ENCODE measurements around the gene KLF13.

Gene KLF13

DNA sequence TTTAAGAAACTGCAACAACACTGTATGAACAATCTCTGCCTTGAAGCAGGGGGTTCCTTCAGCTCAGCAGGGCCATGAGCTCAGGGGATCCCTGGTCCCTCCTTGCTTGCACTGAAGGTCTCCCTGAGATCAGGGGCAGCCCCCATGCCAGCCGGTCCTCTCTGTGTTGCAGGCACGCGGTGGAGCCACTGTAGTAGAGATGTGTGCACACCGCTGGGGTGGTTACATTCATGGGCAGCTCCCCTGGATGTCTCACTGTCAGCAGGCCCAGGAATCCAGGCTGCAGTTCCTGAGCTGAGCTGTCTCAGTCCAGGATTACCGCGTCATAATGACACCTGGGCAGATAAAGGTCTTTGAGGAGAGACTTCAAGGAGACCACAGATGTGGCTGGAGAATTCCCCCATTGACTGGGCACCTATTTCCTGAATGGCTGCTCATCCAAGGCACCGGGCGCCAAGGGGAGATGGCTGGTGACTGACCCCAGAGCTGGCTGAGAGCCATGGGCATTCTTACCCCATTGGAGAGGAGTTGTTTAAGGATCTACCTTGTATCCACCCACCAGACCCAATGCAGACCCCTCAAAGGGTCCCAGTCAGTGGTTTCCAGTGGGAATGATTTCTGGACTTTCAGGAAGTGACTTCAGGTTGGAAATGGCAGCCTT, 10.4 kb upstream of the KLF13 start:
- DNase-seq (ENCODE audit: low spot score) = no peak

DNA sequence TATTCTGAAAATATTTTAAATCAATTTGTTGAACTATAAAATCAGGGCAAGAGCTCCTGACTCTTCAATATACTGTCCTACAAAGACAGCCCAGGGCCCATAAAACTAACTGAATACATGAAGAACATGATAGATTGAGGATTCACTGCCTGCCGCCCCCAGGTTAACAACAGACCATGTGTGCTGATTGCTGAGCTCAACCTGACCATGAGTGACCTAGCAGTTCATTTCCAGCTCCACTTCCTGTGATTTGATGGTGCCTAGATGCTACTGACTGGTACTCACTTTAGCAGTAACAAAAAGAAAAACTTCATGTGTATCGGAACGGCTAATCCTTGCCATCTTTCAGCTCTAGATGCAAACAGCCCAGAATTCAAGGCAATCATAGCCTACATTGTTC, 9.6 kb upstream of the KLF13 start:
- DNase-seq (ENCODE audit: low spot score) = no peak

DNA sequence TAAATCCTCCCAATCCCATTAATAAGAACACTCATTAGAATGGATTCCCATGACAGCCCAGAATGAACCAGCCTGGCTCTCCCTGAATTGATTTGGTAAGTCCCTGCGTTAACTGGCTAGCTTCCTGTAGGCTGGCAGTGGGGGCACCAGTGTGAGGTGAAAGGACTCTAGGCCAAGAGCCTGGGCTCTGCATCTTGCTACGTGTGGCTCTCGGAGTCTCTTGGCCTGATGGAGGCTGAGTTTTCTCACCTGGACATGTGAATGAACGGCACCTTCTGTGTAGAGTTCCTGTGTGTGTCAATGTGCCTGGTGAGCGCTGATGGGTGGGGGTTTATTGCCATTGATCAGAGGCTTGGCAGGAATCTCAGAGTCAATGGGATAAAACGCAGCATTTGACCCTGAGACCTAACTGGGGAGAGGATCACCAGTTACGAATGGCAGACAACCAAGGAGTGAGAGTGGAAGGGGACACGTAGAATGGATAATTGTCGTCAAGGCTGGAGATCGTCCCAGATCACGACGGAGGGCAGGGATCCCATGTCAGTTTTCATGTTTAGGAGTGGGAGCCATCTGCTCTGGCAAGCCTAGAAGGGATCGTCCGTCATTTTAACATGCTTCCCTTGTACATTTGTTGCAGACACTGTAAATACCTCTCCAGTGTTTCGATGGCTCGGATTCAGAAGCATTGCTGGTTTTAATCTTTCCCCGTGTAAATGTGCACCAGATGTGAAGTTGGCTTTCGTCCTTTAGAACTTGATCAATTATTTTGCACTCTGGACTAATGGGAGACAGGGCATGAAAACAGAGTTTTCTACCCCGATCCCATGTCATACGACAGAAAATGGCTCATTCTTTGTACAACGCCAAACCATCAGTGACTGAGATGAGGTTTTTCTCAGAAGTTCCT, 9.0 kb upstream of the KLF13 start:
- DNase-seq (ENCODE audit: low spot score) = no peak

DNA sequence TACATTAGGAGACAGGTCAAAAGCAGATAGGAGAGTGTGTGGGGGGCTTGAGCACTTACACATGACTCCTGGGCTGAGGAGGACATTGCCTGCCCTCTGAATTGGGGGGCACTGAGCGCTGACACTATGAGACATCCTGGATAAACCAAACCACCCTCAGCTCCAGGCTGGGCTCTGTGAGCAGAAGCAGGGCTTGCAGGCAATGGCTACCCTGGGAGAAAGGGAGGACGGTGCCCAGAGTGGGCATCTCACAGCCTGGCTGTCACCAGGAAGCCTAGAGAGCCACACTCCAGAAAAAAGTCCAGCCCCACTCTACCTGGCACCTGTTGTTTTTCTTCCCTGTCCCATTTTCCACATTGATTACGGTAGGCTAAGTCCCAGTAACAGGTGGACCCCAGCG, 8.2 kb upstream of the KLF13 start:
- no peak for DNase-seq (ENCODE audit: low spot score)

DNA sequence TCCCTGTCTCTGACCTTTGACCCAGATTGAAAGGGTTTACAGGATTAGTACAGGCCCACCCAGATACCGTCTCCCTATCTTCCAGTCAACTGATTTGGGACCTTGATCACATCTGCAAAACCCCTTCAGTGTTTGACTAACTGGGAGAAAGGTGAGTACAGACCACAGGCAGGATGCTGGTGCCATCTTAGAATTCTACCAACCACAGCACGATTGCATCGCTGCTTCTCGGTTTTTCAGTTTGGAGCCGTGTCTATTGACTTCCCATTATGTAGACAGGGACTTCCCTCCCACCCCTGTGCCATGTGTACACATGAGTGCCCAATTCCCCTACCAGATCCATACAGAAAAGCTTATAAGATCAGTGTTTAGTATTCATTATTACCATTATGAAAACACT, 6.6 kb upstream of the KLF13 start:
- no peak for DNase-seq (ENCODE audit: low spot score)

DNA sequence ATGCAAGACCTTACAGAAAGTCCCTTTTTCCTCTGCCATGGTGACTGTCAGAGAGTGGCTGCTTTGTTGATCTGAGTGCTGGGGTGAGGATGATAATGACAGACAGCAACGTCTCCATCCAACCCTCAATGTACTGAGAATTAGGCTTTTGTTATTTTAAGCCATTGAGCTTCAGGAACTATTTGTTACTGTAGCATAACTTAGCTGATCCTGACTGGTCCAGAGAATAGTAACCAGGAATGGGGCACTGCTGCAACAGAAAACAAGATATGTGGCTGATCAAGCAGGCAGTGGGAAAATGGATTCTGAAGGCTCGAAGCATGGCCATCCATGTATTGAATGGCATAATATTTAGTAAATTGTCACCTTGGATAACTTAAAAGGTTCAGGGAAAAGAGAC, 5.2 kb upstream of the KLF13 start:
- no peak for DNase-seq (ENCODE audit: low spot score)

DNA sequence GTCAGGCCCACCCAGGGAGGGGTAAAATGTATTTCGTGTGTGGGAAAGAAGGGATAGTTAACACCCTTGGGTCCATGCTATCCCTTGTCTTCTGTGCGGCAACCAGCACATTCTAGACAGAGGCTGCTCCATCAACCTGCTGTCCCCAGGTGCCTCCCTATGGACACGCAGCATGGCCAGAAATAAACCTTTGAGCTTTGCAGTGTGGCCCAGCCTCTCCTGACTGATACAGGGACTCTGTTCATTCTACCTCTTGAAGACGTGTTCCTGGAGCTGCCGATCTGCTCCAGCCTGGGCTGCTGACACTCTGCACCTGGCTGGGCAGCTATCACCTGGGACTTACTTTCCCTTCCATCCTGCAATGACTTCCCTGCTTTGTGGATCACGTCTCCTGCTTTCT, 4.1 kb upstream of the KLF13 start:
- no peak for DNase-seq (ENCODE audit: low spot score)

DNA sequence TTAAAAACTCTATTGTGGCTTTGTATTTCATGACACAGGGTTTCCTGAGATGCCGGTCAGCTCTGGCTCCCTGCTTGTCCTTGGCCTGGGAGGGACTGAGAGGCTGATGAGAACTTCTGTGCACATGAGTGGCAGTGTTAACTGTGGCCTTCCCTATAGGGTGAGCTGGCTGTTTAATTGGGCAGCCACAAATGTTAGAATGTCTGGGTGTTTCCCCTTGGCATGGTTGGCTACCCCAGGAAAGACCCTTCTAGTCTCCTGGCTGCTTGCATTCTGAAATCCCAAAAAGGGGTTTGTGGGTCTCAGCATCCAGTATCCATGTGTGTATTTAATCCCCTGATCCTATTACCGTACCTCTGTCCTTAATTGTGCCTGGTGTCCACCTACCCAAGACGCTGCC, 3.0 kb upstream of the KLF13 start:
- no peak for DNase-seq (ENCODE audit: low spot score)

DNA sequence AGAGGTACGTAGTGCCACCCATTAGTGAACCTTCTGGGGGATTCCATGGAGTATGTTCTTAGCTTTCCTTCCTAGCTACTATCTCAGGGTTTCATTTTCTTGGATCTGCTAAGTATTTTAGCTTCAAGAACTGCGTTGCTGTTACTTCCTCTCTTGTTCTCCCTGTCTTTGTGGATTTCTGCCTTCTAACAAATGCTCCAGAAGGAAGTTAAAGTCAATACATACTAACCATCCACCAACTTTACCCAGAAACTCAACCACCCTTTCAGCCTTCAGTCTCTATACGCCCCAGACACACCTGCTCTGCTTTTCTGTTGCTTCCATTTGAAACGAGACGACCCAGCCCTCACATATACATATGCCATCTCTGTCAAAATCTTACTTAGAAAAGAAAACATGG, 2.4 kb upstream of the KLF13 start:
- no peak for DNase-seq (ENCODE audit: low spot score)

DNA sequence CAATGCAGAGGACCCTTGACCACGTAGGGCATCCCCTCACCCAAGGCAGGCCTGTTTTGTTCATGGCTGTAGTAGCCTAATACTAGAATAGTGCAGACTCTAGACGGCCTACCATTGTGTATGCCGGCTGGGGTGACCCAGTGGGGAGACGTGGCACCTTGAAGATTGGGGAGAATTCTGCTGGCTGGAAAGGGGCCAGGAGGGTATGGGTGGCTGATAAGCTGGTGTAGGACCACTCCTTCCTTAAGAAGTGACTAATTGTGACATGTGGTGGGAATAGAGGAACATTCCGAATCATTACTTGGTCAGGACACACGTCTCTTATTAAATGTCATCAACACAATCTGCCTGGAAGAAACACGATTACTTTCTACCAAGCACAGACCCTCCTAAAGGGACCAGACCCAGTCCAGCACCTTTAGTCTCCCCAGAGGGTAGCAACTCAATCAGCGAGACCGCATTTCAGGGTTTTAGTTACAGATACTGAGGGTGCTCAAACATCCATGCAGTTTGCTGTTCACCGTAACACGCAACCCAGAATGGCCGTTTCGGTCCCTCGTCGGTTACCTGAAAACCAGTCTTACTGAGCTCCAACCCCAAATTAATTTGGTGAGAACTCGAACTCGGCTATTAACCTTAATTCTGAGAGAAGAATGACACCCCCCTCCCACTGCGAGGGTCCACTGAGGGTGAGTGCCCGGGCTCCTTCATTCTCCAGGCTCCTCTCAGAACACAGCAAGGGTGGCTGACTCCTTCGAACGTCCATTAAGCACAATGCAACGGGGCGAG, 1.6 kb upstream of the KLF13 start:
- DNase-seq (ENCODE audit: low spot score) = no peak

DNA sequence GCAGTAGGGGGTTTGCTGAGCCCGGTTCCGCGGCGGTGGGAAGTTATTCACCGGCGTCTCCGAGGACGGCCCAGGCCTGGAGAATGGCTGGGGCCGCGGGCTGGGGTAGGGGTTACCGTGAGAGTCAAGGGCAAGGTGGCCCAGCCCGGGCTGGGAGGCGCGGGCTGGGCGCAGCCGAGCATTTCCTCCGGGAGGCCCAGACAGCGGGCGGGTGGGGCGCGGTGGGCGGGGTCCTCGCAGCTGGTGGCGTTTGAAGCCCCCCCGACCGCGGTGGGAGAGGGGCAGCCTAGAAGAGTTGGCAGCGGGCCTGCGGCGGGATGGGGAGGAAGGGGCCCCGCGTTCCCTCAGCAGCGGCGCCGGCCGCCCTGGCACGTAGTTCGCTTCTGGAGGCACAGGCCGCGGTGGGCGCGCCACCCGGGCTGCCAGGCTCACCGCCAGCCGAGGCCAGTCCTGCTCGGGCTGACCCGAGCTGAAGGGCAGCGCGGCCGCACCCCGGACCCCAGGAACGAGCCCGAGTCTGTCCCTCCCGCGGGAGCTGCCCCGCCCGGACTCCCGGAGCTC, 960 bp upstream of the KLF13 start:
- no peak for DNase-seq (ENCODE audit: low spot score)

DNA sequence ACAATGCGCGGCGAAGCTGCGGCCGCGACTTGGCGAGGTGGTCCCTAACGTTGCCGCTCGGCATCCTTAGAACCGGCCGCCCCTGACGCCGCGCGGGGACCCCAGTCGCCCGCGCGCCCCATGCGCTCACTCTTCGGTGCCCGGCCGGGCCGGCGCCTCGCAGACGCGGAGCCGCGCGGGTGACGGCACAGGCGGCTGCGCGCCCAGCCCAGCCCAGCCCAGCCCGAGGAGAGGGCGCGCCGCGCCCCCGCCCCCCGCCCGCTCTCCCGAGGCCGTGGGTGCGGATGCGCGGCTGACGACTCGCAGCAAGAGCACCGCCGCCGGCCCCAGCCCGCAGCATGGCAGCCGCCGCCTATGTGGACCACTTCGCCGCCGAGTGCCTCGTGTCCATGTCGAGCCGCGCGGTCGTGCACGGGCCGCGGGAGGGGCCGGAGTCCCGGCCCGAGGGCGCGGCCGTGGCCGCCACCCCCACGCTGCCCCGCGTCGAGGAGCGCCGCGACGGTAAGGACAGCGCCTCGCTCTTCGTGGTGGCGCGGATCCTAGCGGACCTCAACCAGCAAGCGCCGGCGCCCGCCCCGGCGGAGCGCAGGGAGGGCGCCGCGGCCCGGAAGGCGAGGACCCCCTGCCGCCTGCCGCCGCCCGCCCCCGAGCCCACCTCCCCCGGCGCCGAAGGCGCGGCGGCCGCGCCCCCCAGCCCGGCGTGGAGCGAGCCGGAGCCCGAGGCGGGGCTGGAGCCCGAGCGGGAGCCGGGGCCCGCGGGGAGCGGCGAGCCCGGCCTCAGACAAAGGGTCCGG, 437 bp downstream of the KLF13 start:
- no peak for DNase-seq (ENCODE audit: low spot score)

DNA sequence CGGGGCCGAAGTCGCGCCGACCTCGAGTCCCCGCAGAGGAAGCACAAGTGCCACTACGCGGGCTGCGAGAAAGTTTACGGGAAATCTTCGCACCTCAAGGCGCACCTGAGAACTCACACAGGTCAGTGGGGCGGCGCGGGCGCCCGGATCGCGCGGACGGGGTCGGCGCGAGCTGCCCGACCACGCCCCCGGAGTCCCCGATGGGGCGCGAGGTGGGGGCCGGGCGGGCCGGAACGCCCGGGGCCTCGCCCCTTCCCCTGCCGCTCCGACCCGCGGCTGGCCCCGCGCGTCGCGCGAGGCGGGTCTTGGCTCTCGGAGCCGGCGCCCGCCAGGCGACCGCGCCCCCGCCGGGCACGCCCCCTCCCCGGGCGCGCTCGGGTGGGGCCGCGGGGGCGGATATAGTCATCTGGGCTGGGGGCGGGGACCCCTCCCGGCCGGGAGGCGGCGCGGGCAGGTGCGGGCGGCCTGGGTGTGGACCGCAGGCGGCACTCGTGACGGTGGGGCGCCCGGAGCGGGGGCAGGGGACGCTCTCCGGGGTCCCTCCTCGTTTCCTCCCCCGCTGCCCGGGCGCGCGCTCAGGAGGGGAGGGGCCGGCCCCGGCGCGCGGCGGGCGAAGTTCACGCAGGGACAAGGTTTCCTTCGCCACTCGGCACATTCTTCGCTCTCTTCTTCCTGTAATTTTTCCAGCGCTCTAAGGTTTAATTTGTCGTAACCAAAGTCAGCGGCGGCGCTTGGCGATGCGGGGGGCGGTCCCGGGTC, 1.2 kb downstream of the KLF13 start:
- peak; percentile 66 for DNase-seq (ENCODE audit: low spot score)

DNA sequence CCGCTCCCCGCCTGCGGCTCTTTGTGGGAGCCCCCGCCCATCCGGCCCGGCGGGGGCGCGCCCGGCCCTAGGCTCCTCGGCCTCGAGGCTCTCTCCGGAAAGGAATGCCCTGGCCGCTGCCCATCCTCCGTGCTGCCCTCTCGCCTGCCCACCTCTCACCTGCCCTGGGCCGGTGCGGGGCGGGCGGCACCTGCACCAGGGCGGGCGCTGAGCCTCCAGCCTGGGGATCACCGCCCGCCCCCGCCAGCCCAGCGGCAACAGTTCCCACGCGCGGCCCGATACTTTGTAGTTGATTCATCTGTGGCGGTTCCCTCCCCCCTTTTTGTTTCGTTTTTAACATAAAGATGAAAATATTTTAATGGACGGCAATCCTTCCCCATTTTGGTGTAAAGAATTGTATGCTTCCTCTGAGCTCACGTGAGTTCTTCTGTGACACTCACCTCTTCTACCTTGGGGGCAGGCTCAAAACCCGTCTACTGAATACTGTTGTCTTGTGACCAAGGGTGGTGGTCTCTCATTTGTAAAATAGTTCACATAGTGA, 1.9 kb downstream of the KLF13 start:
- DNase-seq (ENCODE audit: low spot score) = peak; percentile 64

DNA sequence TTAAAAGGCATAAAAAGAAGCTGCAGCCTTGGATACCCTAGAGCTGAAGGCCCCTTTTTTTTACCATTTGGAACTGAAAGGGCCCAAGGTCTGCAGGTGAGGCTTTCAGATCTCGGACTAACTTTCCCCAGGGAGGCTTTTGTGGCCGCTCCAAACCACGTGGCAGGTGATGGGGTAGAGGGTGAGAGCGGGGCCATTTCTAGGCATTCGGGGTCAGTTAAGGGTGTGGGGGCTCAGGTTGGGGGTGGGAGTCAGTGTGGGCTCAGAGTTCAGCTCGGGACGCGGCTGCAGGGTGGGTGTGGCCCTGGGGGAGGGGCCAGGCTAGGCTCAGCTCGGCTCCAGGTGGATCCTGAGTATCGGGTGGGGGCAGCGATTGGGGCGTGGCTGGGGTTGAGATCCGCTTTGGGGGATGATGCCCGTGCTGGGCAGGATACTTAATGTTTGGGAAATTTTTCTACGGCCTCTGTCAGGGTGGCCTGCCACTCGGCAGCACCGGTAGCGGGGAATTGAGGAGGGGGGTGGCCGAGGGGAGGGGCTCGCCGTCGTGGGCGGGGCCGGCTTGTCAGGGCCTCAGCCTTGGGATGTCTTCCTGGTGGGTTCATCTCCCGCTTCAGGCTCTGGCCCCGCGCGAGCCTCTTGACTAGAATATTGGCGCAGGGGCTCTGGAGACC, 2.5 kb downstream of the KLF13 start:
- no peak for DNase-seq (ENCODE audit: low spot score)

DNA sequence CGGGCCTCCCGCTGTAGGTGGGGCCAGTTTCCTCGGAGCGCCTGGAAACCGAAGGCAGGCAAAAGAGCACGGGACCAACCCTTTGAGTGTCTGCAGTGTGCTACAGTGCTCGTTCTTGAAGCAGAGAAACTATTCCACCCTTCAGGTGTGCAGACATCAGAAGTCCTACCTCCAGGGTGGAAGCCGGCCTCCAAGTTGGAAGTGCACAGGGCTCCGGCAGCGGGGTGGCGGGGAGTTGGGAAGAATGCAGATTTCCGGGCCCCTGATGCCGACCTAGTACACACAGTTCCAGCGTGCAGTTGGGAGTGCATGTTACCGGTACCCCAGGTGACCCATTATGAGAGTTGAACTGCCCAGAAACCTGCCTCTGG, 3.0 kb downstream of the KLF13 start:
- no peak for DNase-seq (ENCODE audit: low spot score)

DNA sequence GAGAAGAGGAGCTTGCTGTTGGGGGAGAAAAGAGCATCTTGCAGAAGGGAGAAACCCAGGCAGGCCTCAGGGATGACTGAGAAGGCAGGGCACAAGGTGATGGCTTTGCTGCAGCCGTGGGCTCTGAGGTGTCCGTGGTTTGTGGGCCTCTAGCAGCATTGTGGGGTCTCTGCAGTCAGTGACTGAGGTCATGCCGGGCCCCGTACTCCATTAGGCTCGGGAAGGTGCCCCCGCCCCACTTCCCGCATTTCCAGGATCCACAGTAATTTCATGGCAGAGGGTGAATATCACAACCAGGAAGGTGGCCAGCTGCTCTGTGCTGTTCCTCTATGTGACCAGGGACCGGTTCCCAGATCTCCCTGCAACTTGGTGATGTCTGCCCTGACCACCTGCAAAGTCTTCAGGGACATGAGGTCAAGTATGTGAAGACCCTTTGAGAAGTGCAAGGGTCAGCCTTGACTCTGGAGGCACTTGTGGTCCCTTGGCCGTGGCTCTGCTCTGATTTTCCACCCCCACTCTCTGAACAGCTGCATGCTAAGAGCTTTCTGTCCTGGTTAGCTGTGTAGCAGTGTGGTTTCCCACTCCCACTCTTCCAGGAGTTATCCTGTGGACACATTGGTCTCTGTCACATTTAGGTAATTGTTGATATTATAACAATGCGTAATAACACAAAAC, 3.6 kb downstream of the KLF13 start:
- DNase-seq (ENCODE audit: low spot score) = no peak

DNA sequence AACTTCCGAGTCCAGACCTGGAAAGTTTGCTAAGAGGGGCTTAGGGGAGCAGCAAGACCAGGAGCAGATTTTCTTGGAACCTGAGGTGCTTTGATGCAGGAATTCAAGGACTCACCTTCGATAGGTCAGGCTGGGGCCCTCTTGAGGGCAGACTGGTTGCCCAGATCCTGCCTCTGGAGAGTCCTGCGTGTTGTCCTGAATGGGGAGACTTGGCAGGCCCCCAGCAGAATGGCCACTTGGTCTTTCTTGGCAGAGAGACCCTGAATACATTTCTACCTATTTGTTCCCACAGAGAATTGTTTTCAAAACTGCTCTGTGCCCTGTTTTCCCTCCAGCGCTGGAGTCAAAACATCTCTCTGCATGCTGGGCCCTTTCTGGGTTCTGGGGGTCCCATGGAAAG, 4.2 kb downstream of the KLF13 start:
- no peak for DNase-seq (ENCODE audit: low spot score)

DNA sequence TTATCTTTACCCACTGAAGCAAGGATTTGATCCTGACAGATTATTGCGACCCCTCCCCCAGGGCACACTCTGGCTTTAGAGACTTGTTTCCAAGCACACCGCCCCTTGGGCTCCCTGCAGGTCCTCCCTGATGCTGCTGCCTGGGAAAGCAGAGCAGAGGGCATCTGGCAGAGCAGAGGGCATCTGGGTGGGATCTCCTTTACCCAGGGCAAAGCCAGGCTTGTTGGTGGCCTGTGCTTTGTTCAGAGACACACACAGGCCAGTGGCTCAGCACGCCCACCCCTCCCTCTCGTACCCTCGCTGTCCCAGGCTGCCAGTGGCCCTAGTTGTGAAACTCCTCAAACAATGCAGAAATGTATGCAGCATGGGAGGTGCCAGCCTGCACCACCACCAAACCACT, 4.8 kb downstream of the KLF13 start:
- DNase-seq (ENCODE audit: low spot score) = no peak
